HepG2 (cell line): Measurements from ENCODE around the gene MSI2. TPM values are rescaled to one million over a fixed set of nuclear protein-coding genes. Genes with fewer than 3 reads are reported as not detected.

Experiments used
- ATF1 ChIP-seq: IDR thresholded peaks from 2 replicates; pipeline ENCODE4 v1.6.1; 2016; ENCODE audit warnings: mild to moderate bottlenecking, control low read depth
- FOXA3 ChIP-seq: IDR thresholded peaks from 2 replicates; pipeline ENCODE4 v1.6.1; 2016; ENCODE audit warnings: missing genetic modification reagents, missing compliant biosample characterization
- FOXK1 ChIP-seq: sonication (generic); formaldehyde crosslinking; IDR thresholded peaks from 2 replicates; pipeline ENCODE4 v1.4.0; 2020; ENCODE audit warnings: low read depth, missing genetic modification reagents, borderline replicate concordance
- GLI4 ChIP-seq: sonication (generic); formaldehyde crosslinking; IDR thresholded peaks from 2 replicates; pipeline ENCODE4 v1.5.1; 2020; ENCODE audit warnings: missing genetic modification reagents, mild to moderate bottlenecking, moderate library complexity, borderline replicate concordance
- HES4 ChIP-seq: sonication (generic); formaldehyde crosslinking; IDR thresholded peaks from 2 replicates; pipeline ENCODE4 v1.9.0; 2021; ENCODE audit warnings: mild to moderate bottlenecking, missing genetic modification reagents, borderline replicate concordance
- HHEX ChIP-seq: IDR thresholded peaks from 2 replicates; pipeline ENCODE4 v1.6.1; 2016; ENCODE audit warnings: control low read depth
- HNRNPK ChIP-seq: fragments of 200-400 bp; formaldehyde crosslinking; IDR thresholded peaks from 2 replicates; pipeline ENCODE4 v1.6.1; 2018; ENCODE audit warnings: low read length, low read depth, moderate library complexity, mild to moderate bottlenecking; ENCODE audit not compliant: poor library complexity, severe bottlenecking
- JUND ChIP-seq: sonication (generic); formaldehyde crosslinking; IDR thresholded peaks from 2 replicates; pipeline ENCODE4 v1.8.0; 2022; ENCODE audit warnings: mild to moderate bottlenecking, missing genetic modification reagents
- KAT7 ChIP-seq: IDR thresholded peaks from 2 replicates; pipeline ENCODE4 v1.6.1; 2018; ENCODE audit warnings: borderline replicate concordance, missing compliant biosample characterization
- LCORL ChIP-seq, 2 experiments: fragments of 450-650 bp in 1 of 2; sonication (generic) in 1 of 2; formaldehyde crosslinking in 1 of 2; IDR thresholded peaks; 2 replicates each; pipeline versions ENCODE4 v1.5.0 to v1.6.1; 2017 to 2020; ENCODE audit warnings: antibody characterized with exemption in 1 of 2, missing genetic modification reagents in 1 of 2
- POGZ ChIP-seq: sonication (generic); formaldehyde crosslinking; IDR thresholded peaks from 2 replicates; pipeline ENCODE4 v1.4.0; 2020; ENCODE audit warnings: mild to moderate bottlenecking, missing genetic modification reagents
- RERE ChIP-seq: IDR thresholded peaks from 2 replicates; pipeline ENCODE4 v1.6.1; 2016; ENCODE audit warnings: low read depth, missing genetic modification reagents, missing compliant biosample characterization
- RFX3 ChIP-seq: IDR thresholded peaks from 2 replicates; pipeline ENCODE4 v1.6.1; 2016; ENCODE audit warnings: missing biosample characterization, missing genetic modification reagents
- SOX5 ChIP-seq: IDR thresholded peaks from 2 replicates; pipeline ENCODE4 v1.6.1; 2016; ENCODE audit warnings: borderline replicate concordance
- SUZ12 ChIP-seq: fragments of 150-350 bp; IDR thresholded peaks from 2 replicates; pipeline ENCODE4 v1.6.1; 2014; ENCODE audit warnings: low read depth, low read length
- ZNF138 ChIP-seq: sonication (generic); formaldehyde crosslinking; IDR thresholded peaks from 2 replicates; pipeline ENCODE4 v1.5.0; 2020; ENCODE audit warnings: mild to moderate bottlenecking, low read depth, missing genetic modification reagents
- ZNF44 ChIP-seq: sonication (generic); formaldehyde crosslinking; IDR thresholded peaks from 2 replicates; pipeline ENCODE4 v1.5.1; 2020; ENCODE audit warnings: mild to moderate bottlenecking, missing genetic modification reagents
- ZNF460 ChIP-seq: sonication (generic); formaldehyde crosslinking; IDR thresholded peaks from 2 replicates; pipeline ENCODE4 v1.5.1; 2020; ENCODE audit warnings: missing genetic modification reagents, mild to moderate bottlenecking, borderline replicate concordance
- ZNF703 ChIP-seq: sonication (generic); formaldehyde crosslinking; IDR thresholded peaks from 2 replicates; pipeline ENCODE4 v1.5.1; 2020; ENCODE audit warnings: missing genetic modification reagents, mild to moderate bottlenecking, moderate library complexity, borderline replicate concordance
- ZNF709 ChIP-seq: sonication (generic); formaldehyde crosslinking; IDR thresholded peaks from 2 replicates; pipeline ENCODE4 v1.5.0; 2020; ENCODE audit warnings: mild to moderate bottlenecking, missing genetic modification reagents
- ZNF788 ChIP-seq: sonication (generic); formaldehyde crosslinking; IDR thresholded peaks from 2 replicates; pipeline ENCODE4 v1.5.0; 2020; ENCODE audit warnings: mild to moderate bottlenecking, missing genetic modification reagents, borderline replicate concordance
- ZNF816 ChIP-seq: sonication (generic); formaldehyde crosslinking; IDR thresholded peaks from 2 replicates; pipeline ENCODE4 v1.8.0; 2022; ENCODE audit warnings: missing genetic modification reagents, mild to moderate bottlenecking, borderline replicate concordance
- polyA plus RNA-seq, 8 experiments: library from polyadenylated mRNA; depleted of rRNA in 3 of 8; stranded (reverse) in 7 of 8; unstranded in 1 of 8; fragments of >200 nt; fragmentation: Illumina TruSeq in 4 of 8; extraction: Trizol in 4 of 8; gene quantifications; 2 replicates each; pipeline versions ENCODE4 v1.2.1 to v1.2.3, GENCODE V29; 2011 to 2016; ENCODE audit warnings: low read depth in 4 of 8, missing spikeins in 1 of 8, mixed read lengths in 1 of 8; ENCODE audit not compliant: insufficient read depth in 1 of 8
- total RNA-seq, 5 experiments: library from RNA; depleted of rRNA; stranded (reverse); fragments of >200 nt; fragmentation: Illumina TruSeq; extraction: Trizol; gene quantifications; 2 replicates each; pipeline ENCODE4 v1.2.3, GENCODE V29; 2016; ENCODE audit warnings: low read depth in 1 of 5
- TF ChIP-seq, protein P1 (sequence below): IDR thresholded peaks from 2 replicates; pipeline ENCODE4 v1.6.1; 2016; ENCODE audit warnings: low read depth
- TF ChIP-seq, protein P2 (sequence below): IDR thresholded peaks from 2 replicates; pipeline ENCODE4 v1.6.1; 2016

Gene MSI2
- total and polyA plus RNA-seq, 2 of the 13 experiments (the other 11 are each of a cell fraction or from before 2014, with no cell fraction given) = 77.5 to 78.4 TPM

- peak; percentile 84; the same call in 1 of the 2 replicates for TF ChIP-seq RERE (CRISPR knock-in tag)
- TF ChIP-seq ZNF816 (CRISPR knock-in tag) = no peak
- TF ChIP-seq HNRNPK = no peak
- no peak for TF ChIP-seq GLI4 (CRISPR knock-in tag)
- TF ChIP-seq, protein P1, sequence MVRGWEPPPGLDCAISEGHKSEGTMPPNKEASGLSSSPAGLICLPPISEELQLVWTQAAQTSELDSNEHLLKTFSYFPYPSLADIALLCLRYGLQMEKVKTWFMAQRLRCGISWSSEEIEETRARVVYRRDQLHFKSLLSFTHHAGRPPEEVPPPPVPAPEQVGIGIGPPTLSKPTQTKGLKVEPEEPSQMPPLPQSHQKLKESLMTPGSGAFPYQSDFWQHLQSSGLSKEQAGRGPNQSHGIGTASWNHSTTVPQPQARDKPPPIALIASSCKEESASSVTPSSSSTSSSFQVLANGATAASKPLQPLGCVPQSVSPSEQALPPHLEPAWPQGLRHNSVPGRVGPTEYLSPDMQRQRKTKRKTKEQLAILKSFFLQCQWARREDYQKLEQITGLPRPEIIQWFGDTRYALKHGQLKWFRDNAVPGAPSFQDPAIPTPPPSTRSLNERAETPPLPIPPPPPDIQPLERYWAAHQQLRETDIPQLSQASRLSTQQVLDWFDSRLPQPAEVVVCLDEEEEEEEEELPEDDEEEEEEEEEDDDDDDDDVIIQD (CRISPR knock-in tag) = peak; percentile 84; the same call in 1 of the 2 replicates
- no peak for TF ChIP-seq ZNF44 (CRISPR knock-in tag)
- TF ChIP-seq LCORL (IDR thresholded peaks at IDR 0.05) = no peak
- TF ChIP-seq LCORL (CRISPR knock-in tag; IDR thresholded peaks at IDR 0.05) = peak; percentile 77; the same call in 1 of the 2 replicates
- TF ChIP-seq HHEX = no peak
- TF ChIP-seq ZNF138 (CRISPR knock-in tag) = no peak
- peak; percentile 47; the same call in 1 of the 2 replicates for TF ChIP-seq POGZ
- TF ChIP-seq, protein P2, sequence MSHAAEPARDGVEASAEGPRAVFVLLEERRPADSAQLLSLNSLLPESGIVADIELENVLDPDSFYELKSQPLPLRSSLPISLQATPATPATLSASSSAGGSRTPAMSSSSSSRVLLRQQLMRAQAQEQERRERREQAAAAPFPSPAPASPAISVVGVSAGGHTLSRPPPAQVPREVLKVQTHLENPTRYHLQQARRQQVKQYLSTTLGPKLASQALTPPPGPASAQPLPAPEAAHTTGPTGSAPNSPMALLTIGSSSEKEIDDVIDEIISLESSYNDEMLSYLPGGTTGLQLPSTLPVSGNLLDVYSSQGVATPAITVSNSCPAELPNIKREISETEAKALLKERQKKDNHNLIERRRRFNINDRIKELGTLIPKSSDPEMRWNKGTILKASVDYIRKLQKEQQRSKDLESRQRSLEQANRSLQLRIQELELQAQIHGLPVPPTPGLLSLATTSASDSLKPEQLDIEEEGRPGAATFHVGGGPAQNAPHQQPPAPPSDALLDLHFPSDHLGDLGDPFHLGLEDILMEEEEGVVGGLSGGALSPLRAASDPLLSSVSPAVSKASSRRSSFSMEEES (CRISPR knock-in tag) = peak; percentile 14; the same call in 1 of the 2 replicates
- no peak for TF ChIP-seq HES4 (CRISPR knock-in tag)
- TF ChIP-seq FOXA3 (CRISPR knock-in tag) = peak; percentile 93
- peak; percentile 74; the same call in 1 of the 2 replicates for TF ChIP-seq SOX5 (CRISPR knock-in tag)
- no peak; the same call in 1 of the 2 replicates for TF ChIP-seq ATF1 (CRISPR knock-in tag)
- TF ChIP-seq FOXK1 (CRISPR knock-in tag) = peak; percentile 70
- no peak for TF ChIP-seq SUZ12
- TF ChIP-seq JUND (CRISPR knock-in tag) = peak; percentile 98
- TF ChIP-seq ZNF460 (CRISPR knock-in tag) = no peak; the same call in 1 of the 2 replicates
- TF ChIP-seq KAT7 (CRISPR knock-in tag) = no peak
- no peak for TF ChIP-seq ZNF703 (CRISPR knock-in tag)
- TF ChIP-seq ZNF788 = no peak
- TF ChIP-seq RFX3 (CRISPR knock-in tag) = no peak
- no peak for TF ChIP-seq ZNF709 (CRISPR knock-in tag)
These were observed 115.8 kb downstream of the MSI2 start (continued) for GRCh38 chr17:57372156-57372555.
